GM12875 (cell line): Measurements from ENCODE around the gene THADA.

Experiments used
- H3K4me3 ChIP-seq: one replicate; pipeline ENCODE4 v1.5.1; 2011; ENCODE audit warnings: low read depth, low read length, control low read depth
- CTCF ChIP-seq: IDR thresholded peaks from 2 replicates; pipeline ENCODE4 v1.5.1; 2011; ENCODE audit warnings: low read depth, mild to moderate bottlenecking, control low read depth, inconsistent platforms, low read length, moderate library complexity, borderline replicate concordance; ENCODE audit not compliant: insufficient read depth

The THADA gene

DNA sequence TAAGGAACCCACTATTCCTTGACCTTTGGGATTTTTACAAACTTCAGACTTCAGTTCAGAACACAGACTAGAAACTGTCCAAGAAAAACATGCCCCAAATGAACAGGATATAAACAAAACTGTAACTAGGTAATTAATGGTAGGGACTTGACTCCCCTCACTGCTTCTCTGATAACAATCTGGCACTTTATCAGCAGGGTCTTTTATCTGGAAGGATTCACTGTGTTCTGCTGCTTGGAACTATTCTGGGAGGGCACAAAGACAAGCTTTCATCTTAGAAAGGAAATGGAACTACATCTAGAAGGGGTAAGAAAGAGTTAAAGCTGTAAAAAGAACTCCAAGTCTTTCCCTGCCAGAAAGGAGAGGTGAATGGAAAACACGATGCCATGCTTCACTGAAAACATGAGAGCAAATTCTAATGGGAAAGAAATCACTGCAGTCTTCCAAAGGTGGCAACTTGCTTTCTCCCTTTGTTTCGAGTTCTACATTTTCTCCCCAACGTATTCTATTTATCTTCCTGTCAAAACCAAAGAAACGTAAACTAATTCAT lies 181.2 kb downstream of the THADA start:
- no peak for TF ChIP-seq CTCF
- H3K4me3 ChIP-seq, result no peak overlapping the region

DNA sequence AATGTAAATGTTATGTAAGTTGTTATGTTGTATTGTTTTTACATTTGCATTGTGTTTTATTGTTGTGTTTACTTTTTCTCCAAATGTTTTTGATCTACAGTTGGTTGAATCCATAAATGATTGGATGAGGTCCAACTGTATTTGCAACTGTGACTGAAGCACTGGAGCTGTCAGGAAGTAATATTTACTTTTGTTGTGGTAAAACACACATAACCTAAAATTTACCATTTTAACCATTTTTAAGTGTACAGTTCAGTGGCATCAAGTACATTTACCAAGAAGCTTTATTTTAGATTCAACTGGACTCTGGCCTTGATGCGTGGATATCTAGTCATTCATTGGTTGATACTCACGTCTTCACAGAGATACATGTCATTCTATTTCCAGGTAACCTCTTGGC lies 181.8 kb downstream of the THADA start:
- no peak overlapping the region for H3K4me3 ChIP-seq
- TF ChIP-seq CTCF, result no peak

- H3K4me3 ChIP-seq, result no peak overlapping the region
- TF ChIP-seq CTCF, result no peak
Measured at GRCh38 chr2:43412114-43412753, 183.6 kb downstream of the THADA start.

DNA sequence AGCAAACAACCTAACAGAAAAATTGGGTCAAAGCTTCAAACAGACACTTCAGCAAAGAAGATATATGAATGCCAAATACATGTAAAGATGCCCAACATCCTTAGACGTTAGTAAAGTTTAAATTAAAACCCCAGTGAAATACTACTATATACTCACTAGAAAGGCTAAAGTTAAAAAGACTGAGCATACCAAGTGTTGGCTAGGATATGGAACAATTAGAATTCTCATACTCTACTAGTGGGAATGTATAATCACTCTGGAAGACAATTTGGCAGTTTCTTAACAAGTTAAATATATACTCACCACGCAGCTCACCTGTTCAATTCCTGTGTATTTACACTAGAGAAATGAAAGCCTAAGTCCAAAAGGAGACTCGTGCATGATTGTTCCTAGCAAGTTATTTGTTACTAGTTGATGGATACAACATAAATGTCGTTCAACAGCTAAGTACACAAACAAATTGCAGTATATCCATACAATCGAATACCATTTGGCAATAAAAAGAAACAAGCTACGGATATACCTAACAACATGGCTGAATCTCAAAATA lies 185.7 kb downstream of the THADA start:
- no peak for TF ChIP-seq CTCF
- no peak overlapping the region for H3K4me3 ChIP-seq

GRCh38 chr2:43408407-43409160 lies 187.3 kb downstream of the THADA start:
- no peak overlapping the region for H3K4me3 ChIP-seq
- TF ChIP-seq CTCF, result no peak

DNA sequence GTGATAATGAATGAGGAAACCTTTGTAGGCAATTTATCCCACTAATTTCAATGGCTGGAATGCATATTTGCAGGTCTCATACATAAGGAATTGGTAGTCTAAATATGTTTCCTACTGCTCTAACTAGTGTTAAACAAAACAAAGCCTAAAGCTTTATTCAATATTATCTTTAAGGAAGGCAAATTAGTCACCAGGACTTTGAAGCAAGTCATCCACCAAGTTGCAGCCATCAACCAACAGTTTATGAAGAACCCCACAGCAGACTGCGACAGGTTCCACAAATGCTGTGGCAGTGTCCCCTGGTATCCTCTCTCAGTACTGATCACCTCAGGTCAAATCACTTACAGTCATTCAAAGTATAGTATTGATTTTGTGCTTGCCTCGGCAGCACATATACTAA lies 187.9 kb downstream of the THADA start:
- TF ChIP-seq CTCF, result no peak
- no peak overlapping the region for H3K4me3 ChIP-seq
